GM12878 (cell line): ENCODE data around the gene GAS2L1. TPM values are rescaled to one million over a fixed set of nuclear protein-coding genes. Genes with fewer than 3 reads are reported as not detected.
A peak's percentile ranks its signal among the peaks of the same experiment; 100 is the strongest.

Experiments used
- ETV6 ChIP-seq, 2 experiments: fragments of 450-650 bp in 1 of 2; IDR thresholded peaks in 1 of 2; conservative IDR thresholded peaks in 1 of 2; 2 replicates each; pipeline ENCODE4 v1.6.1; 2014; ENCODE audit warnings: antibody characterized with exemption in 1 of 2, borderline replicate concordance in 1 of 2, low read depth in 1 of 2, mild to moderate bottlenecking in 1 of 2, moderate library complexity in 1 of 2
- HSF1 ChIP-seq: fragments of 150-350 bp; IDR thresholded peaks from 2 replicates; pipeline ENCODE4 v1.6.1; 2014; ENCODE audit warnings: mild to moderate bottlenecking, low read depth, low read length
- JUNB ChIP-seq: IDR thresholded peaks from 2 replicates; pipeline ENCODE4 v1.6.1; 2016; ENCODE audit warnings: antibody characterized with exemption, mild to moderate bottlenecking
- MEF2B ChIP-seq: fragments of 450-650 bp; IDR thresholded peaks from 2 replicates; pipeline ENCODE4 v1.6.1; 2018; ENCODE audit warnings: mild to moderate bottlenecking, moderate library complexity; ENCODE audit not compliant: partially characterized antibody, poor library complexity, severe bottlenecking
- NBN ChIP-seq: fragments of 450-650 bp; IDR thresholded peaks from 2 replicates; pipeline ENCODE4 v1.6.1; 2016
- PAX5 ChIP-seq: IDR thresholded peaks from 2 replicates; pipeline ENCODE4 v1.6.1; 2011; ENCODE audit warnings: low read depth, low read length, borderline replicate concordance
- WRNIP1 ChIP-seq: IDR thresholded peaks from 2 replicates; pipeline ENCODE4 v1.6.1; 2011; ENCODE audit warnings: low read depth, low read length, improper control_type of control experiment, borderline replicate concordance
- ZBTB4 ChIP-seq: fragments of 450-650 bp; formaldehyde crosslinking; IDR thresholded peaks from 2 replicates; pipeline ENCODE4 v1.4.0; 2022; ENCODE audit warnings: mild to moderate bottlenecking, moderate library complexity
- ZNF24 ChIP-seq: fragments of 450-650 bp; IDR thresholded peaks from 2 replicates; pipeline ENCODE4 v1.6.1; 2017; ENCODE audit warnings: antibody characterized with exemption, mild to moderate bottlenecking
- ZSCAN29 ChIP-seq: fragments of 450-650 bp; IDR thresholded peaks from 2 replicates; pipeline ENCODE4 v1.6.1; 2017; ENCODE audit warnings: mild to moderate bottlenecking, moderate library complexity
- polyA plus RNA-seq, 11 experiments: library from polyadenylated mRNA; depleted of rRNA in 4 of 11; unstranded in 6 of 11; stranded (reverse) in 5 of 11; fragments of >200 nt; fragmentation: Nextera tagmentation in 4 of 11; fragmentation: Illumina TruSeq in 1 of 11; extraction: Ambion mirVana in 4 of 11; extraction: Trizol in 1 of 11; gene quantifications; 1 replicate in 1 of 11; 2 replicates in 10 of 11; pipeline versions ENCODE4 v1.2.1 to v1.2.3, GENCODE V29; 2011 to 2016; ENCODE audit warnings: inconsistent platforms in 2 of 11, missing spikeins in 2 of 11, low read depth in 1 of 11
- total RNA-seq, 4 experiments: library from RNA; depleted of rRNA in 3 of 4; stranded (reverse); fragments of >200 nt in 3 of 4; fragmentation: Illumina TruSeq in 1 of 4; extraction: Trizol in 1 of 4; gene quantifications; 2 replicates each; pipeline versions ENCODE4 v1.2.1 to v1.2.3, GENCODE V29; 2013 to 2021
- TF ChIP-seq, protein P1 (sequence below): IDR thresholded peaks from 2 replicates; pipeline ENCODE4 v1.6.1; 2012; ENCODE audit warnings: improper control_type of control experiment, low read depth, low read length; ENCODE audit not compliant: insufficient replicate concordance
- TF ChIP-seq, protein P2 (sequence below): fragments of 450-650 bp; IDR thresholded peaks from 2 replicates; pipeline ENCODE4 v1.6.1; 2017; ENCODE audit warnings: mild to moderate bottlenecking, moderate library complexity
- TF ChIP-seq, protein P3 (sequence below): IDR thresholded peaks from 2 replicates; pipeline ENCODE4 v1.6.1; 2011; ENCODE audit warnings: low read depth, low read length, improper control_type of control experiment, borderline replicate concordance

Gene GAS2L1
- total and polyA plus RNA-seq, 10 of the 15 experiments (the other 5 are each of a cell fraction or from before 2014, with no cell fraction given): 0.03 to 0.13 TPM; not detected in 8

DNA sequence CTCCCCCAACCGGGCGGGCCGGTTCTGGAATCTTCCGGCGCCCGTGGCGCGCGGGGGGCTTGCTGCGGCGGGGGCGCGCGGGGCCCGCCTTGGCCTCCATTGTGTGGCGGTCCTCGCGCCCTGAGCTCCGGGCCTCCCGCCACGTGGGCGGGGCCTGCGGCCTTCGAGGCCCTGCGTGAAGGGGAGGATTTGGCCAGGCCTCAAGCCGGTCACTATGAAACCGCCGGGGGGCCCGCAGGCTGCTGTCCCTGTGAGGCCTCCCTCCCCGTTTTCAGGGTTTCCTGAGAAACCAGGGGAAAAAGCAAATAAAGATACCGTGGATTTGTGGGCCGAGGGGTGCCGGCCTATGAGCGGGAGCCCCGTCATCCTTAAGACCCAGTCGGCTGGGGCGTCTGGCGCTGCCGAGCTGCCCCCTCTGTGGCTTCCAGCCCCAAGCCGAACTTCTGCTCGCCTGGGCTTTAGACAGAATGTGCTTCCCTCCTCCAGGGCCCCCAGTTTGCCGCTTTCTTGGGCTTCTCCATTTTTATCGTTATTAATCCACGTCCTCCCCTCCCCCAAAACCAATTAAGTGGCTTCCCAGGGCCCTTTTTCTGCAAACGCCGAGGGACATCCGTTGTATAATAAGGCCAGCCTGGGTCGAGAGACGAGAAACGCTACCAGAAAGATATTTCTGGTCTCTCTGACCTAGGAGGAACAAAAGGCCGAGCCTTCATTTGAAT lies 37.8 kb upstream of the GAS2L1 start (continued):
- TF ChIP-seq, protein P1, sequence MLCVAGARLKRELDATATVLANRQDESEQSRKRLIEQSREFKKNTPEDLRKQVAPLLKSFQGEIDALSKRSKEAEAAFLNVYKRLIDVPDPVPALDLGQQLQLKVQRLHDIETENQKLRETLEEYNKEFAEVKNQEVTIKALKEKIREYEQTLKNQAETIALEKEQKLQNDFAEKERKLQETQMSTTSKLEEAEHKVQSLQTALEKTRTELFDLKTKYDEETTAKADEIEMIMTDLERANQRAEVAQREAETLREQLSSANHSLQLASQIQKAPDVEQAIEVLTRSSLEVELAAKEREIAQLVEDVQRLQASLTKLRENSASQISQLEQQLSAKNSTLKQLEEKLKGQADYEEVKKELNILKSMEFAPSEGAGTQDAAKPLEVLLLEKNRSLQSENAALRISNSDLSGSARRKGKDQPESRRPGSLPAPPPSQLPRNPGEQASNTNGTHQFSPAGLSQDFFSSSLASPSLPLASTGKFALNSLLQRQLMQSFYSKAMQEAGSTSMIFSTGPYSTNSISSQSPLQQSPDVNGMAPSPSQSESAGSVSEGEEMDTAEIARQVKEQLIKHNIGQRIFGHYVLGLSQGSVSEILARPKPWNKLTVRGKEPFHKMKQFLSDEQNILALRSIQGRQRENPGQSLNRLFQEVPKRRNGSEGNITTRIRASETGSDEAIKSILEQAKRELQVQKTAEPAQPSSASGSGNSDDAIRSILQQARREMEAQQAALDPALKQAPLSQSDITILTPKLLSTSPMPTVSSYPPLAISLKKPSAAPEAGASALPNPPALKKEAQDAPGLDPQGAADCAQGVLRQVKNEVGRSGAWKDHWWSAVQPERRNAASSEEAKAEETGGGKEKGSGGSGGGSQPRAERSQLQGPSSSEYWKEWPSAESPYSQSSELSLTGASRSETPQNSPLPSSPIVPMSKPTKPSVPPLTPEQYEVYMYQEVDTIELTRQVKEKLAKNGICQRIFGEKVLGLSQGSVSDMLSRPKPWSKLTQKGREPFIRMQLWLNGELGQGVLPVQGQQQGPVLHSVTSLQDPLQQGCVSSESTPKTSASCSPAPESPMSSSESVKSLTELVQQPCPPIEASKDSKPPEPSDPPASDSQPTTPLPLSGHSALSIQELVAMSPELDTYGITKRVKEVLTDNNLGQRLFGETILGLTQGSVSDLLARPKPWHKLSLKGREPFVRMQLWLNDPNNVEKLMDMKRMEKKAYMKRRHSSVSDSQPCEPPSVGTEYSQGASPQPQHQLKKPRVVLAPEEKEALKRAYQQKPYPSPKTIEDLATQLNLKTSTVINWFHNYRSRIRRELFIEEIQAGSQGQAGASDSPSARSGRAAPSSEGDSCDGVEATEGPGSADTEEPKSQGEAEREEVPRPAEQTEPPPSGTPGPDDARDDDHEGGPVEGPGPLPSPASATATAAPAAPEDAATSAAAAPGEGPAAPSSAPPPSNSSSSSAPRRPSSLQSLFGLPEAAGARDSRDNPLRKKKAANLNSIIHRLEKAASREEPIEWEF: no peak
- TF ChIP-seq, protein P2, sequence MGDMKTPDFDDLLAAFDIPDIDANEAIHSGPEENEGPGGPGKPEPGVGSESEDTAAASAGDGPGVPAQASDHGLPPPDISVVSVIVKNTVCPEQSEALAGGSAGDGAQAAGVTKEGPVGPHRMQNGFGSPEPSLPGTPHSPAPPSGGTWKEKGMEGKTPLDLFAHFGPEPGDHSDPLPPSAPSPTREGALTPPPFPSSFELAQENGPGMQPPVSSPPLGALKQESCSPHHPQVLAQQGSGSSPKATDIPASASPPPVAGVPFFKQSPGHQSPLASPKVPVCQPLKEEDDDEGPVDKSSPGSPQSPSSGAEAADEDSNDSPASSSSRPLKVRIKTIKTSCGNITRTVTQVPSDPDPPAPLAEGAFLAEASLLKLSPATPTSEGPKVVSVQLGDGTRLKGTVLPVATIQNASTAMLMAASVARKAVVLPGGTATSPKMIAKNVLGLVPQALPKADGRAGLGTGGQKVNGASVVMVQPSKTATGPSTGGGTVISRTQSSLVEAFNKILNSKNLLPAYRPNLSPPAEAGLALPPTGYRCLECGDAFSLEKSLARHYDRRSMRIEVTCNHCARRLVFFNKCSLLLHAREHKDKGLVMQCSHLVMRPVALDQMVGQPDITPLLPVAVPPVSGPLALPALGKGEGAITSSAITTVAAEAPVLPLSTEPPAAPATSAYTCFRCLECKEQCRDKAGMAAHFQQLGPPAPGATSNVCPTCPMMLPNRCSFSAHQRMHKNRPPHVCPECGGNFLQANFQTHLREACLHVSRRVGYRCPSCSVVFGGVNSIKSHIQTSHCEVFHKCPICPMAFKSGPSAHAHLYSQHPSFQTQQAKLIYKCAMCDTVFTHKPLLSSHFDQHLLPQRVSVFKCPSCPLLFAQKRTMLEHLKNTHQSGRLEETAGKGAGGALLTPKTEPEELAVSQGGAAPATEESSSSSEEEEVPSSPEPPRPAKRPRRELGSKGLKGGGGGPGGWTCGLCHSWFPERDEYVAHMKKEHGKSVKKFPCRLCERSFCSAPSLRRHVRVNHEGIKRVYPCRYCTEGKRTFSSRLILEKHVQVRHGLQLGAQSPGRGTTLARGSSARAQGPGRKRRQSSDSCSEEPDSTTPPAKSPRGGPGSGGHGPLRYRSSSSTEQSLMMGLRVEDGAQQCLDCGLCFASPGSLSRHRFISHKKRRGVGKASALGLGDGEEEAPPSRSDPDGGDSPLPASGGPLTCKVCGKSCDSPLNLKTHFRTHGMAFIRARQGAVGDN: peak; percentile 91
- TF ChIP-seq PAX5 (no peak), ZSCAN29 (0 out of 2 replicates have a peak, but pooled peaks have one; percentile 27), JUNB (no peak), WRNIP1 (peak; percentile 56; the same call in 1 of the 2 replicates), ZNF24 (0 out of 2 replicates have a peak, but pooled peaks have one; percentile 49), HSF1 (peak; percentile 80), MEF2B (peak; percentile 2), ZBTB4 (no peak), ETV6 (conservative IDR thresholded peaks at IDR 0.05 in 1 of 2, IDR thresholded peaks at IDR 0.05 in 1 of 2; ENCODE audit: borderline replicate concordance in 1 of 2, low read depth in 1 of 2) (no peak), NBN (no peak)
- TF ChIP-seq, protein P3, sequence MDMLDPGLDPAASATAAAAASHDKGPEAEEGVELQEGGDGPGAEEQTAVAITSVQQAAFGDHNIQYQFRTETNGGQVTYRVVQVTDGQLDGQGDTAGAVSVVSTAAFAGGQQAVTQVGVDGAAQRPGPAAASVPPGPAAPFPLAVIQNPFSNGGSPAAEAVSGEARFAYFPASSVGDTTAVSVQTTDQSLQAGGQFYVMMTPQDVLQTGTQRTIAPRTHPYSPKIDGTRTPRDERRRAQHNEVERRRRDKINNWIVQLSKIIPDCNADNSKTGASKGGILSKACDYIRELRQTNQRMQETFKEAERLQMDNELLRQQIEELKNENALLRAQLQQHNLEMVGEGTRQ: no peak
